DMS 273 (cell line): Measurements from ENCODE around the gene FAM170A.

Experiments
- DNase-seq: peaks from one replicate; lab custom pipeline; 2025; ENCODE audit not compliant: unreplicated experiment; lab: John Stamatoyannopoulos, UW

The FAM170A gene

GRCh38 chr5:119629339-119629738, at the start of gene FAM170A:
Gene FAM170A, plus strand, starts transcription at chr5:119629558. Its CDS starts 211 bp downstream, at chr5:119629769.
- no peak for DNase-seq

DNA sequence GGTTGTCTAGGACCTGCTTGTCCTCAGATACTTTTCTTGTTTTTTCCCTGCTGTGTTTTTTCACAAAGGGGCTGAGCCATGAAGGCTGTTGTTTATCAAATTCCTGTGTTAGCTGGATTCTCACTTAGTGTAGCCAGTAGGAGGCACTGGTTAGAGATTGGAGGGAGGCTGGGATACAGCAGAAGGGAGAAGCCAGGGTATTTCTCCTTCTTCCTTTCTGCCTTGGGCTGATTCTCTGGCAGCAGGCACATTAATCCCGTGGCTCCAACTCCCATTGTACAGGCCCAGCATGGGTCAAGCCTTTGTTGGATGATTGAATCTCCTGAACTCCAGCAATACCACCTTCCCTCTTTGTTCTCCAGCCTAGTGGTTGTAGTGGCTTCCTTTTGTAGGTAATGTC, 46.4 kb upstream of the FAM170A start:
- no peak for DNase-seq

- no peak for DNase-seq
These were observed 45.7 kb upstream of the FAM170A start for GRCh38 chr5:119583684-119584083.

DNA sequence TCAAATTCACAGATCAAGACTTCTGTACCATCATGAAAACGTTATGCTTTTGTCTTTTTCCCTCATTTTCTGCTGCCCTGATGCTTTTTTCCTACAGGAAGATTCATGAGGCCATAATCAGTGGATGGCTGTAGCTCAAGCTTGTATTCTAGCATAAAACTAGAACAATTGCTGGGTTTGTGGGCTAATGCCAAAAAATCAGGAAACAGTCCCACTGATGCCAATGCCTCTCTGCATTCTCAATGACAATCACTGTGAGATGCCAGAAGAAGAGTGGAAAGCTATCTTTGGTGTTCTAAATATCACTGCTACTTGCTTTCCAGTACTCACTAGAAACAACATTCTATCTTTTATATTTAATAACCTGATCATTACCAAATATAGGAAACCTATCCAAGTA, 33.3 kb upstream of the FAM170A start:
- no peak for DNase-seq

DNA sequence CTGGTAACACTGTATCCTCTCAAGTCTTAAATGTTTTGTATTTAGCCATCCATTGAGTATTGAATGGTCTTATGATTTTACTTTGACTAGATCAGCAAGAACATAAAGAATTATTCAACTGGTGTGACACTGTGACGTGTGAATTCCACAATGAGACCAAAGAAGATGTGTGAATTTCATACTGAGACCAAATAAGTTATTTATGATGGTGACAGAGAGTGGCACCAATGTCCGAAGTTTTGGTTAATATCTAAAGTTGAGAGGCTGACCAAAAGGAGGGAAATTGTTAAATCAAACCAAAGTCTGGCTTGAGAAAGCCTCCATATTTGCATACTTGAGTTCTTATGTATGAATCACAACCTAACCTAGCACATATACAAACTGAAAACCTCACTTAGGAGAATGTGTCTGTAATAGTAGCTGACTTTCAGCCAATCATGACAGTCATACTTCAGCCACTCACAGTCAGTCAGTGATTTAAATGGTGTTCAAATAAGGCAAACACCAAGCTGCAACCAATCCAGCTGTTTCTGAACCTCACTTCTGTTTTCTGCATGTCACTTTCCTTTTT, 31.5 kb upstream of the FAM170A start:
- no peak for DNase-seq

DNA sequence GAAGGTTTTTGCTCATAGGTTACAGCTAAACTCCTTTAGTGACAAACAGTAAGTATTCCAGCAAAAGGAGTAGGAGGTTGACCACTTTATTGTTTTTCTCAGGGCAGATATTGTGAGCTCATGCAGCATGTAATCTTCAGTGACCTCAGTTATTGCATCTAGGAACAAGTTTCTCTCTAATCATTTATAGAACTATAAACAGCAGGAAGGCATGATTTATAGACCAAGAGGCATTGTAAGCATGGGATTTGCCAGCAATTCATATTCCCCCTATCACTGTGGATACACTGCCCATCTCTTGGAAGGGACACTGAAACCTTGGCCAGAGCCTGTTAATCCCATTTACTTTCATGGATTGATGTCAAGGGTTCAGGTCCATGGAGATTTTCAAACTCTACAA, 15.4 kb upstream of the FAM170A start:
- DNase-seq, result no peak

GRCh38 chr5:119614838-119615237, 14.5 kb upstream of the FAM170A start:
- DNase-seq, result no peak

DNA sequence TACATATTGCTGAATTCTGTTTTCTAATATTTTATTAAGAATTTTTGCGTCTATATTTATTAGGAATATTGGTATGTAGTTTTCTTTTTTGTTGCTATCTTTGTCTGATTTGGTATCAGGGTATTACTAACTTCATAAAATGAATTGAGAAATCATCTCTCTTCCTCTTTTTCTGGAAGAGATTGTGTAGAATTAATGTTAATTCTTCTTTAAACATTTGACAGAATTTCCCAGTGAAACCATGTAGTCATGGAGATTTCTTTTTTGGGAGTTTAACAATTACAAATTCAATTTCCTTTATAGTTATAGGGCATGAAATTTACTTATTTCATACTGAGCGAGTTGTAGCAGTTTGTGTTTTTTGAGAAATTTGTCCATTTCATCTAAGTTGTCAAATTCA, 3.3 kb upstream of the FAM170A start:
- DNase-seq, result no peak

DNA sequence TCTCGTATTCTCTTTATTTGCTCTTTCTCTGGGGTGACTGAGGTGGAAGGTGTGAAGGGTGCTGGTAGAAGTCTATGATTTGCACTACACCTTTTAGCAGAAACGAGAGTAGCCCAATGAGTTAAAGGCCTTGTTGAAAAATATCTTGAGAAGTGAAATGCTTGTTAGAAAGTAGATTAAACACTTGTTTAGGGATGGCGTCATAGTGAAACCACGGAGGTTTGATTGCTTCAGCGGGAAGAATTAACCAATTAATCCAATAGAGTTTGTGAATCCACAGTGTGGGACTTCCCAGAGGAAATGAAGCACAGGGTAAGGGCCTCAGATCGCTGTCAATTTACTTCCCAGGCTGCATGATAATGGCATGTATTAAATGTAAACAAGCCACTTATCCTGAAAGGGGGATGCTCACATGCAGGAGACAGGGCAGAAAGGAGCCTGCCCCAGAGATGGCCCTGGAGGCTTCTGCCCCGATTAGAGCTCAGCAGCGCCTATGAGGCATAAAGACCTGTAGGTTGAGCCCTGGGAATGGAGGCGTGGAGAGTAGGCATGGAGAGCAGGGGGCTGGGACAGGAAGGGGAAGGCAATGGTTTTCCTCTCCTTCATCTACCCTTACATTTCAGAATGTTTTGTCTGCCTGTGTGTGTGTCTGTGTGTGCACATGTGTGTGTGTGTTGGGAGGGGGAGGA, 1.5 kb downstream of the FAM170A start:
- no peak for DNase-seq

DNA sequence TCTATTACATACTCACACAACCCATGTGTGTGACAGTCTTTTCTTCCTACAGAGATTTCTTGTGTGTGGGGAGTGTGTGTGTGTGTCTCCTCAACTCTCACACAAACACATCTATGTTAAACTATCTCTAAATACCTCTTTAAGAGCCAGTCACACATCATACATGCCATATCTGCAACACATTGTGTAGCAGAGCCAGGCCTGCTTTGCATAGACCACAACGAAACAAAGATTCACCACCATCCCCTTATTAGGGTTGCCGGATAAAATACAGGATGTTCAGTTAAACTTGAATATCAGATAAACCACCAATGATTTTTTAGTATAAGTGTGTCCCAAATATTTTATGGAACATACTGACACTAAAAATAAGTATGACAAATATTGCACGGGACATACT, 2.3 kb downstream of the FAM170A start:
- no peak for DNase-seq

GRCh38 chr5:119651486-119651885, 22.1 kb downstream of the FAM170A start:
- DNase-seq, result no peak

DNA sequence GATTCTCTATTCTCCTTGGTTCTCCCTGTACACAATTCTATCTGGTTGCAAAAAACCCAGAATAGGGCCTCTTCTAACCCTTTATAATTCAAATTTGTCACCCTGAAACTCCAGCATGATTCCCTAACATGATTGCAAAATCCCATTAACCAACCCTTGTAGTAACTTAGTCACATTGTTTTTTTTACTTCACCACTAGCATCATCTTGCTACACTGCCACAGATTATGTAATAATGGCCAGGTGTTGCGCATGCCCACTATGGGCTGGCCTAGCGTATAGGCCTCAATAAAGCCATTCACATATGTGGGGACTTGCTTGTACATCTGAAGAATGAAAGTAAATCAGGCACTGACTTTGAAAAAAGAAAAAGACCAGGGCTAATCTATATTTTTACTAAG, 25.7 kb downstream of the FAM170A start:
- no peak for DNase-seq

DNA sequence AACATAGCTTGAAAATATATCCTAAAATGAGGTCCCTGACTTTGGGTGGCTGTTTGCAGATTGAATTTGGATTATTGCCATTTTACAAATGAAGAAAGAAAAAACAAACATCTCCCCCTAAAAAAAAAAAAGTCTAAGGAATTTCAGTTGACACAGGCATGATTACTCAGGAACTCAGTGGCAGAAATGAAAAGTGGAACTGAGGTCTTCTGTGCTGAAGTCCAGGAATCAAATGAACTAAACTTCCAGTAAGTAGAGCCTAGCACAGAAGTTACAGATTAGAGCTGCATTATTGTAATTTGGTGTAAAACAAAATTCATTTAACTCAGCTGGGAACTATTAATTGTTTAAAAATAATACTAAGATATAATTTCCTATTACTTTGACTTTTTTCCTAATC, 26.7 kb downstream of the FAM170A start:
- no peak for DNase-seq

GRCh38 chr5:119666542-119666941, 37.2 kb downstream of the FAM170A start:
- DNase-seq, result no peak

DNA sequence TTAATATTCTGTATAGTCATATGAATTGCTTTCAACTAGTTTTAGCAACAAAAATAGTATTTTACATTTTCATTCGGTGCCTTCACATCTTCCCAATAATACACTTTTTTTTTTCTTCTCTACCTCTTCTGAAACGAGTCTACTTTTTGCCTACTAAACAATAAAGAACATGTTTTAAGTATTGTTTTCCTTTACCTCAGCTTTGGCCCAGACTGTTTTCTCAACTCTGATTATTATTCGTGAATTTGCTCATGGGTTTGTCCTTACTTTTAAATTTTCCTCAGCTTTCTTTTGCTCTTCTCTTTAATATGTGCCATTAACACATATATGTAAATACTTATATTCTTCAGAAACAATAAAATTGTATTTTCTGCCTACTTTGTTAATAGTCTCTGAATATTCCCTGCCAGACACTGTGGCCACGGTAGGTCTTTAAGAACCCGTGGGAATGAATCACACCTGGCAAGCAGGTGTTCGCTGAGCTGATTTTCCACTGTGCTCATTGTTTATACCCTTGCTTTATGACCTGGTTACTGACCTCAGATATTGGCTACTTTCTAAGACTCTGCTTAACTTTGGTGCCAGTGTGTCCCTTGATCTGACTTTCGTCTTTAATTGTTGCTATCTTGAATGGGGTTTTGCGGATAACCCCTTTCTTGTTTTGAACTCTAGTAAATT, 49.1 kb downstream of the FAM170A start:
- DNase-seq, result no peak

DNA sequence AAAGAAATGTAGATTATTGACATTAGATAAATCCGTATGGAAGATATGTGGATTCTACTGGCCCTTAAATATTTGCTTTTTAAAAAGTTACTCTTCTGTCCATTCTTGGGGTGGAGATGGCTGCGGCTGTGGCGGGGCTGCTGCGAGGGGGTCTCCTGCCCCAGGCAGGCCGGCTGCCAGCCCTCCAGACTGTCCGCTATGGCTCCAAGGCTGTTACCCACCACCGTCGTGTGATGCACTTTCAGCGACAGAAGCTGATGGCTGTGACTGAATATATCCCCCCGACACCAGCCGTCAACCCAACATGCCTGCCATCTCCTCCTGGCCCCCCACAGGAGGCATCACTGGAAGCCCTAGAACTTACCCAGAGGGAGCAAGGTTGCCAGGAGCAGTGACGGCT, 50.7 kb downstream of the FAM170A start:
- DNase-seq, result no peak

DNA sequence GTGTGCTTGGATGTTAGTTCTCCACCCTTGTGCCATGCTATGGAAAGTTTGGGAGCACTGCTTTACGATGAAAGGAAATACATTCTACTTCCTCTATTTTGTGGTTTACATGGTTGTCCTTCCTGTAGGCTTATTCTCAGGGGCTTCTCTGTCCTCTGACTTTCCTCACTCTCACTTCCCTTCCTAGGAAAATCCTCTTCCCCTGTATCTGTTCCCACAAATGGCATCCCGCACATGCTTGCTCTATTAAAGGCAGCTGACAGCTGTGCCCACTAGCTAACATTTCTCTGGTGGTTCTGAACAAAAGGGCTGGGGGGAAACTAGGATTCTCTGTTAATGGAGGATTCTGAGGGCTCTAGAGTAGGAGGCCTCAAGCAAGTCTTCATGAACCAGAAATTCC, 52.4 kb downstream of the FAM170A start:
- no peak for DNase-seq

GRCh38 chr5:119682372-119682771, 53.0 kb downstream of the FAM170A start:
- DNase-seq, result no peak
